SK-N-SH treated with all-trans-retinoic acid at 6 μM for 48 hours (cell line): Measurements from ENCODE around the gene SF3A1.

ENCODE experiments used
- ATAC-seq: fragments of 200-7000 bp; cut with Tn5 transposase; 3 replicates; pipeline ENCODE4 v1.9.1; 2020; ENCODE audit warnings: mild to moderate bottlenecking, moderate library complexity
- ARNTL ChIP-seq: fragments of 450-650 bp; formaldehyde crosslinking; IDR thresholded peaks from 2 replicates; pipeline ENCODE4 v1.5.0; 2020; ENCODE audit warnings: low read depth, mild to moderate bottlenecking, moderate library complexity, borderline replicate concordance
- BACH2 ChIP-seq: fragments of 250-450 bp; sonication (Bioruptor Pico); IDR thresholded peaks from 2 replicates; pipeline ENCODE4 v1.9.0; 2021; ENCODE audit warnings: mild to moderate bottlenecking, borderline replicate concordance
- CSDC2 ChIP-seq: fragments of 250-450 bp; sonication (Bioruptor Pico); IDR thresholded peaks from 2 replicates; pipeline ENCODE4 v1.5.0; 2020; ENCODE audit warnings: mild to moderate bottlenecking, moderate library complexity
- ESRRG ChIP-seq: fragments of 250-450 bp; sonication (Bioruptor Pico); IDR thresholded peaks from 2 replicates; pipeline ENCODE4 v1.6.1; 2021; ENCODE audit warnings: mild to moderate bottlenecking
- GLIS3 ChIP-seq: fragments of 250-450 bp; sonication (Bioruptor Pico); IDR thresholded peaks from 2 replicates; pipeline ENCODE4 v1.5.0; 2020; ENCODE audit warnings: mild to moderate bottlenecking, moderate library complexity
- OSR1 ChIP-seq: fragments of 250-450 bp; sonication (Bioruptor Pico); IDR thresholded peaks from 2 replicates; pipeline ENCODE4 v1.8.0; 2022; ENCODE audit warnings: moderate library complexity, mild to moderate bottlenecking, inconsistent platforms
- PATZ1 ChIP-seq: fragments of 250-450 bp; sonication (Bioruptor Pico); IDR thresholded peaks from 2 replicates; pipeline ENCODE4 v1.8.0; 2020; ENCODE audit warnings: mild to moderate bottlenecking, moderate library complexity, borderline replicate concordance
- SNAI2 ChIP-seq: fragments of 250-450 bp; sonication (Bioruptor Pico); IDR thresholded peaks from 2 replicates; pipeline ENCODE4 v1.5.0; 2020; ENCODE audit warnings: mild to moderate bottlenecking, moderate library complexity
- TCF4 ChIP-seq: fragments of 250-450 bp; sonication (Bioruptor Pico); IDR thresholded peaks from 2 replicates; pipeline ENCODE4 v1.8.0; 2021; ENCODE audit warnings: mild to moderate bottlenecking, moderate library complexity, borderline replicate concordance
- TOX ChIP-seq: fragments of 250-450 bp; sonication (Bioruptor Pico); IDR thresholded peaks from 2 replicates; pipeline ENCODE4 v1.8.0; 2021; ENCODE audit warnings: mild to moderate bottlenecking, moderate library complexity, borderline replicate concordance
- ZC3H10 ChIP-seq: fragments of 250-450 bp; sonication (Bioruptor Pico); IDR thresholded peaks from 2 replicates; pipeline ENCODE4 v1.5.1; 2021; ENCODE audit warnings: mild to moderate bottlenecking, moderate library complexity
- ZFP3 ChIP-seq: fragments of 250-450 bp; sonication (Bioruptor Pico); IDR thresholded peaks from 2 replicates; pipeline ENCODE4 v1.5.0; 2020; ENCODE audit warnings: mild to moderate bottlenecking, moderate library complexity
- ZNF565 ChIP-seq: fragments of 450-650 bp; formaldehyde crosslinking; conservative IDR thresholded peaks from 2 replicates; pipeline ENCODE4 v1.5.0; 2020; ENCODE audit warnings: low read depth, mild to moderate bottlenecking, moderate library complexity
- ZNF70 ChIP-seq: fragments of 450-650 bp; formaldehyde crosslinking; IDR thresholded peaks from 2 replicates; pipeline ENCODE4 v1.5.0; 2020; ENCODE audit warnings: mild to moderate bottlenecking, moderate library complexity
- ZNF8 ChIP-seq: fragments of 450-650 bp; formaldehyde crosslinking; IDR thresholded peaks from 2 replicates; pipeline ENCODE4 v1.5.0; 2020; ENCODE audit warnings: mild to moderate bottlenecking, moderate library complexity
- TF ChIP-seq, protein P1 (sequence below): fragments of 250-450 bp; sonication (Bioruptor Pico); IDR thresholded peaks from 2 replicates; pipeline ENCODE4 v1.5.0; 2020; ENCODE audit warnings: mild to moderate bottlenecking, moderate library complexity
- TF ChIP-seq, protein P2 (sequence below): fragments of 250-450 bp; sonication (Bioruptor Pico); IDR thresholded peaks from 2 replicates; pipeline ENCODE4 v1.5.1; 2021; ENCODE audit warnings: mild to moderate bottlenecking, moderate library complexity
- TF ChIP-seq, protein P3 (sequence below): fragments of 250-450 bp; sonication (Bioruptor Pico); IDR thresholded peaks from 2 replicates; pipeline ENCODE4 v1.8.0; 2021; ENCODE audit warnings: low read depth, mild to moderate bottlenecking, moderate library complexity, borderline replicate concordance
- TF ChIP-seq, protein P4 (sequence below): fragments of 250-450 bp; sonication (Bioruptor Pico); IDR thresholded peaks from 2 replicates; pipeline ENCODE4 v1.5.1; 2020; ENCODE audit warnings: low read depth, mild to moderate bottlenecking, moderate library complexity

SF3A1 gene

DNA sequence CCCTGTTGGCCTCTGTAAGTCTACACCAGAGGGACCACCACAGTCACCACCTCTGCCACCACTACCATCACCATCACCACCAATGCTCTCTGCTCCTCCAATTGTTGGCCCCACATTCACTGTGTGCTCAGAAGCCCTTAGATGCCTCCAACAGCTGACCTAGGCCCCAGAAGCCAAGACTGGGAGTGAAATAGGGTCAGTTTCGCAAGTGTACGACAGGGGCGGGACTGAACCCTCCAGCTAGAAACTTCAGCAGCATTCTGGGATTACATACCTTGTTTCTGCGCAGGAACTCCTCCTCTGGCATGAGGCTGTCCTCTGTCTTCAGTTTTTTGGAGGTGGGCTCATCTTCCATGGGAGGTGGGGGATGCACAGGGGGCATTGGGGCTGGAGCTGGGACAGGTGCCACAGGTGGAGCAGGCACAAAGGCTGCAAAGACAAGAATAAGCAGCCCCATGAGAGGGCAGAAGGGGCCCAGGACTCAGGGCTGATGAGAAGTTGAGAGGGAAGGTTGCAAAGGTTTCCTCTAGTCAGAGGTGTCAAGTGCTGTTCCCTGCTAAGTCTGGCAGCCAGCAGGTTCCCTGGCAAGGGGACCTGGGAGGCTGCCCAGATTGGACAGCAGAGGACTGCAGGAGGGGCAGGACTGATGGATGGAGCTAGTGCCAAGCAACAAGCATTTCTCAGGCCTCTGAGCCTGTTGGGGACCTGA lies 19.8 kb downstream of the SF3A1 start:
- no peak for TF ChIP-seq TOX (CRISPR knock-in tag)
- no peak for TF ChIP-seq ZC3H10
- TF ChIP-seq ZNF8 (CRISPR knock-in tag), result no peak
- TF ChIP-seq ESRRG (CRISPR knock-in tag), result no peak
- no peak for TF ChIP-seq TCF4 (CRISPR knock-in tag)
- TF ChIP-seq, protein P1, sequence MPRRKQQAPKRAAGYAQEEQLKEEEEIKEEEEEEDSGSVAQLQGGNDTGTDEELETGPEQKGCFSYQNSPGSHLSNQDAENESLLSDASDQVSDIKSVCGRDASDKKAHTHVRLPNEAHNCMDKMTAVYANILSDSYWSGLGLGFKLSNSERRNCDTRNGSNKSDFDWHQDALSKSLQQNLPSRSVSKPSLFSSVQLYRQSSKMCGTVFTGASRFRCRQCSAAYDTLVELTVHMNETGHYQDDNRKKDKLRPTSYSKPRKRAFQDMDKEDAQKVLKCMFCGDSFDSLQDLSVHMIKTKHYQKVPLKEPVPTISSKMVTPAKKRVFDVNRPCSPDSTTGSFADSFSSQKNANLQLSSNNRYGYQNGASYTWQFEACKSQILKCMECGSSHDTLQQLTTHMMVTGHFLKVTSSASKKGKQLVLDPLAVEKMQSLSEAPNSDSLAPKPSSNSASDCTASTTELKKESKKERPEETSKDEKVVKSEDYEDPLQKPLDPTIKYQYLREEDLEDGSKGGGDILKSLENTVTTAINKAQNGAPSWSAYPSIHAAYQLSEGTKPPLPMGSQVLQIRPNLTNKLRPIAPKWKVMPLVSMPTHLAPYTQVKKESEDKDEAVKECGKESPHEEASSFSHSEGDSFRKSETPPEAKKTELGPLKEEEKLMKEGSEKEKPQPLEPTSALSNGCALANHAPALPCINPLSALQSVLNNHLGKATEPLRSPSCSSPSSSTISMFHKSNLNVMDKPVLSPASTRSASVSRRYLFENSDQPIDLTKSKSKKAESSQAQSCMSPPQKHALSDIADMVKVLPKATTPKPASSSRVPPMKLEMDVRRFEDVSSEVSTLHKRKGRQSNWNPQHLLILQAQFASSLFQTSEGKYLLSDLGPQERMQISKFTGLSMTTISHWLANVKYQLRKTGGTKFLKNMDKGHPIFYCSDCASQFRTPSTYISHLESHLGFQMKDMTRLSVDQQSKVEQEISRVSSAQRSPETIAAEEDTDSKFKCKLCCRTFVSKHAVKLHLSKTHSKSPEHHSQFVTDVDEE, result no peak
- no peak for TF ChIP-seq CSDC2
- no peak for TF ChIP-seq BACH2
- no peak for TF ChIP-seq GLIS3 (CRISPR knock-in tag)
- TF ChIP-seq ZNF70 (CRISPR knock-in tag), result no peak
- TF ChIP-seq, protein P2, sequence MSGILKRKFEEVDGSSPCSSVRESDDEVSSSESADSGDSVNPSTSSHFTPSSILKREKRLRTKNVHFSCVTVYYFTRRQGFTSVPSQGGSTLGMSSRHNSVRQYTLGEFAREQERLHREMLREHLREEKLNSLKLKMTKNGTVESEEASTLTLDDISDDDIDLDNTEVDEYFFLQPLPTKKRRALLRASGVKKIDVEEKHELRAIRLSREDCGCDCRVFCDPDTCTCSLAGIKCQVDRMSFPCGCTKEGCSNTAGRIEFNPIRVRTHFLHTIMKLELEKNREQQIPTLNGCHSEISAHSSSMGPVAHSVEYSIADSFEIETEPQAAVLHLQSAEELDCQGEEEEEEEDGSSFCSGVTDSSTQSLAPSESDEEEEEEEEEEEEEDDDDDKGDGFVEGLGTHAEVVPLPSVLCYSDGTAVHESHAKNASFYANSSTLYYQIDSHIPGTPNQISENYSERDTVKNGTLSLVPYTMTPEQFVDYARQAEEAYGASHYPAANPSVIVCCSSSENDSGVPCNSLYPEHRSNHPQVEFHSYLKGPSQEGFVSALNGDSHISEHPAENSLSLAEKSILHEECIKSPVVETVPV (CRISPR knock-in tag), result no peak
- TF ChIP-seq ARNTL (CRISPR knock-in tag), result no peak
- TF ChIP-seq, protein P3, sequence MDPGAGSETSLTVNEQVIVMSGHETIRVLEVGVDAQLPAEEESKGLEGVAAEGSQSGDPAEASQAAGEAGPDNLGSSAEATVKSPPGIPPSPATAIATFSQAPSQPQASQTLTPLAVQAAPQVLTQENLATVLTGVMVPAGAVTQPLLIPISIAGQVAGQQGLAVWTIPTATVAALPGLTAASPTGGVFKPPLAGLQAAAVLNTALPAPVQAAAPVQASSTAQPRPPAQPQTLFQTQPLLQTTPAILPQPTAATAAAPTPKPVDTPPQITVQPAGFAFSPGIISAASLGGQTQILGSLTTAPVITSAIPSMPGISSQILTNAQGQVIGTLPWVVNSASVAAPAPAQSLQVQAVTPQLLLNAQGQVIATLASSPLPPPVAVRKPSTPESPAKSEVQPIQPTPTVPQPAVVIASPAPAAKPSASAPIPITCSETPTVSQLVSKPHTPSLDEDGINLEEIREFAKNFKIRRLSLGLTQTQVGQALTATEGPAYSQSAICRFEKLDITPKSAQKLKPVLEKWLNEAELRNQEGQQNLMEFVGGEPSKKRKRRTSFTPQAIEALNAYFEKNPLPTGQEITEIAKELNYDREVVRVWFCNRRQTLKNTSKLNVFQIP (CRISPR knock-in tag), result no peak
- no peak for TF ChIP-seq PATZ1 (CRISPR knock-in tag)
- no peak for TF ChIP-seq ZFP3
- TF ChIP-seq, all 23 proteins: peak for 0
- no peak for ATAC-seq

- ATAC-seq, result no peak
- no peak for TF ChIP-seq ZNF565
- TF ChIP-seq, protein P2 (CRISPR knock-in tag), result no peak
- TF ChIP-seq, protein P4, sequence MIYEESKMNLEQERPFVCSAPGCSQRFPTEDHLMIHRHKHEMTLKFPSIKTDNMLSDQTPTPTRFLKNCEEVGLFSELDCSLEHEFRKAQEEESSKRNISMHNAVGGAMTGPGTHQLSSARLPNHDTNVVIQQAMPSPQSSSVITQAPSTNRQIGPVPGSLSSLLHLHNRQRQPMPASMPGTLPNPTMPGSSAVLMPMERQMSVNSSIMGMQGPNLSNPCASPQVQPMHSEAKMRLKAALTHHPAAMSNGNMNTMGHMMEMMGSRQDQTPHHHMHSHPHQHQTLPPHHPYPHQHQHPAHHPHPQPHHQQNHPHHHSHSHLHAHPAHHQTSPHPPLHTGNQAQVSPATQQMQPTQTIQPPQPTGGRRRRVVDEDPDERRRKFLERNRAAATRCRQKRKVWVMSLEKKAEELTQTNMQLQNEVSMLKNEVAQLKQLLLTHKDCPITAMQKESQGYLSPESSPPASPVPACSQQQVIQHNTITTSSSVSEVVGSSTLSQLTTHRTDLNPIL (CRISPR knock-in tag), result no peak
- TF ChIP-seq, all 23 proteins: peak for 0
Measured at GRCh38 chr22:30335236-30335635, 21.5 kb downstream of the SF3A1 start.

GRCh38 chr22:30334646-30335045 lies 22.0 kb downstream of the SF3A1 start:
- no peak for ATAC-seq
- no peak for TF ChIP-seq OSR1 (CRISPR knock-in tag)
- no peak for TF ChIP-seq TOX (CRISPR knock-in tag)
- TF ChIP-seq, protein P3 (CRISPR knock-in tag), result no peak
- TF ChIP-seq SNAI2, result no peak
- TF ChIP-seq ARNTL (CRISPR knock-in tag), result no peak
